Stimulated activated CD4-positive, alpha-beta T cell treated with anti-CD3 and anti-CD28 coated beads, Interleukin-12 subunit alpha, Interleukin-12 subunit beta, amount 100 ng/mL, for 48 hours (primary cell): ENCODE measurements around the gene ST6GALNAC2.

Experiments used
- DNase-seq, 3 donors: peaks; one replicate each; pipeline ENCODE4 v3.0.0-alpha.2; 2020; ENCODE audit warnings: low read depth in 2 of 3, low spot score in 1 of 3

Gene ST6GALNAC2

GRCh38 chr17:76556765-76557367 lies 28.8 kb downstream of the ST6GALNAC2 start:
- DNase-seq = no peak

- no peak for DNase-seq
Observed at GRCh38 chr17:76554131-76554530, 31.5 kb downstream of the ST6GALNAC2 start.

DNA sequence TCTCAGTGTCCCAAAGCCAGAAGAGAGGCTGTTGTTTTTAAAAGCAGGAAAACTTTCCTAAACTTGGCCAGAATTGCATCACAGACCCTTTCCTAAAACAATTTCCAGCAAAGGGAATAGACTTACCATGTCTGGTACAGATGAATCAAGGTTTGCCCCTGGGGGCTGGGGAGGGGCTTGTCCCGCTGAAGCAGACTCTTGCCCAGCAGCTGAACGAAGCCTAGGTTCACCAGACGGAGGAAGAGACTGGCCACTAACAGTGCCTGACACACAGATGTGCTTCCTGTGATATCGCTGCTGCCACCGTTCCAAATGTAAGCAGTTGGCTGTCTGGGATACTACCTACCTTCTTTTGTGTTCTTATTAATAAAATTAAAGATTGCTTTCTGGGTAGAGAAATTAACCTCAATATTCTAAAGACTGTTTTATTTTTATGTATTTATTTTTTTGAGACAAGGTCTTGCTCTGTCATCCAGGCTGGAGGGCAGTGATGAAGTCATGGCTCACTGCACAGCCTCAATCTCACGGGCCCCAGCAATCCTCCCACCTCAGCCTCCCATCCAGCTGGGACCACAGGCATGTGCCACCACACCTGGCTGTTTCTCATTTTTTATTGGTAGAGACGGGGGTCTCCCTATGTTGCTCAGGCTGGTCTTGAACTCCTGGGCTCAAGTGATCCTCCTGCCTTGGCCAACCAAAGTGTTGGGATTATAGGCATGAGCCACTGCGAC lies 32.3 kb downstream of the ST6GALNAC2 start:
- DNase-seq = no peak

GRCh38 chr17:76551685-76552084 lies 34.0 kb downstream of the ST6GALNAC2 start:
- DNase-seq = no peak

DNA sequence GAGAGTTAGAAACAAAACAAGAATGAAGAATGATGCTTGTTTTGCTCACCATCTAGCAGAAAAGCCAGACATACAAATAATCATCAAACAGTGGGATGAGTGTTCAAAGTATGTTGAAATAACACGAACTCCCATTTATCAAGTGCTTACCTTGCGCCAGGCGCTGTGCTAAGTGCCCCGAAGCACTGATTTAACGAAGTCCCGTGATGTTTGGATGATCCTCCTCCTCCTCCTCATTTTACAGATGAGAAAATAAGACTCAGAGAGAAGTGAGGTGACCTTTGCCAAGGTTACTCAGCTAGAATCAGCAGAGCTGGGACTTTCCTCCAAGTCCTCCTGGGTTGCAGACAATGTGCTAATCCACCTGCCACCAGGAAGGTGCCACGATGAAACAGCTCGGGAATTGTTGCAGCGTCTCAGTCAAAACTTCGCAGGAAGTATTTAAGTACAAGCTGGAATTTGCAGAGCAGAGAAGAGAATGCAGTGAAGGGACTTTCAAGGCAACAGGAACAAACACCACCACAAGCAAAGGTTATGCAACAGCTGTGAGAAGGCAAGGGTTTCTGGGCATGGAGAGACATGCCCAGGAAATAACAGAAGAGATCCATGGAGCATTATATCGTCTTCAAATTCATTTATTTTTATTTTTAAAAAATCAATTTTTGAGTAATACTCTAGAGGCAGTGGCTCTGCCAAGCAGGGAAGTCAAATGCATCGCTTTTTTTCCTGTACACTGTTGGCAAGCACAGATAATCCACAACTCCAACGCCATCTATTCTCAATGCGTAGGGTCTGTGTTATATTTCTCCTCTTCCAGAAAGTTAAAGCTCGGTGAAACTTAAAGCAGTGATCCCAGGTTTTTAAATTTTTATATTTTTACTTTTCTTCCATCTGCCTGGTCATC lies 34.7 kb downstream of the ST6GALNAC2 start:
- DNase-seq = no peak

- DNase-seq = no peak
Observed at GRCh38 chr17:76549539-76549938, 36.1 kb downstream of the ST6GALNAC2 start.

DNA sequence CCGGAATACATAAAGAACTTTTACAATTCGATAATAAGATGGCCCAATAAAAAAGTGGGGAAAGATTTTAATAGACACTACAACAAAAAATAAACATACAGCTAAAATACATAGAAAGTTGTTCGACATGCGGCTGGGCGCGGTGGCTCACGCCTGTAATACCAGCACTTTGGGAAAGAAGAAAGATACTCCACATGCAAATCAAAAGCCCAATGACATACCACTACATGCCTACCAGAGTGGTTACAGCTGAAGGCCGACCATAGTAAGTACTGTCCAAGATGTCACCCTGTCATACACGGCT lies 36.5 kb downstream of the ST6GALNAC2 start:
- no peak for DNase-seq

GRCh38 chr17:76548378-76549214 lies 37.1 kb downstream of the ST6GALNAC2 start:
- DNase-seq = no peak

DNA sequence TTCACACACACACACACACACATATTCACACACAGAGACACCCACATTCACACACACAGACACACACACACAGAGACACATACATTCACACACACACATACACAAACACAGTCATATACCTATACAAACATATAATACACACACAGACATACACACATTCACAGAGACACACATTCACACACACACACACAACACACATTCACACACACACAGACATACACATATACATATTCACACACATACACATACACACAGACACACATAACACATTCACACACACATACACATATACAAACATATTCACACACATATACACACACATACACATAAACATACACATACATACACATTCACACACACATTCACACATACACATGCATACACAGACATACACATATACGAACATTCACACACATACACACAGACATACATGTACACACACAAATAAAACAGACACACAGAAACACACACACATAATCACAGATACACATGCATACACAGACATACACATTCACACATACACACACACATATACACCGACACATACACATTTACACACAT lies 37.9 kb downstream of the ST6GALNAC2 start:
- no peak for DNase-seq

DNA sequence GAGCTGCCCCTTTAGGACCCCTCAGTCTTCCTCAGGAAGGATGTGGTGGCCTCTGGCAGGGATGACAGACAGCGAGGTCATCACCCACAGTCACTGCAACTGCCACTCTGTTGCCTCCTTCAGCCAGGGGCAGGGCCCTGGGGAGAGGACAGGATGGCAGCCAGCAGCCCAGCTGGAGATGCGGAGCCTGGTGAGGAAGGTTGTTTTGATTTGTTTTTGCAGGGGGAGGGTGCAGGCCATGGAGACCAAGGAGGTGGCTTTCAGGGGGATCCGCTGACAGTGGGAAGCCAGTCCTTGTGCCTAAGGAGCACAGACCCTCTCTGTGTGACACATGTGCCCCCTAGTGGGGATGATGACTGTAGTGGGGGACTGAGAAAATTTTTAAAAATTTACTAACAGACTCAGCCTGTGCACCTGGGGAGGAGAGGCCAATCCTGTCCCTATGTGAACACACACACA lies 38.4 kb downstream of the ST6GALNAC2 start:
- DNase-seq = peak in 2 of 3 donors; percentile 36 to 40

- no peak for DNase-seq
Observed at GRCh38 chr17:76546556-76547182, 39.0 kb downstream of the ST6GALNAC2 start.

- DNase-seq = no peak
Observed at GRCh38 chr17:76545918-76546555, 39.6 kb downstream of the ST6GALNAC2 start.

DNA sequence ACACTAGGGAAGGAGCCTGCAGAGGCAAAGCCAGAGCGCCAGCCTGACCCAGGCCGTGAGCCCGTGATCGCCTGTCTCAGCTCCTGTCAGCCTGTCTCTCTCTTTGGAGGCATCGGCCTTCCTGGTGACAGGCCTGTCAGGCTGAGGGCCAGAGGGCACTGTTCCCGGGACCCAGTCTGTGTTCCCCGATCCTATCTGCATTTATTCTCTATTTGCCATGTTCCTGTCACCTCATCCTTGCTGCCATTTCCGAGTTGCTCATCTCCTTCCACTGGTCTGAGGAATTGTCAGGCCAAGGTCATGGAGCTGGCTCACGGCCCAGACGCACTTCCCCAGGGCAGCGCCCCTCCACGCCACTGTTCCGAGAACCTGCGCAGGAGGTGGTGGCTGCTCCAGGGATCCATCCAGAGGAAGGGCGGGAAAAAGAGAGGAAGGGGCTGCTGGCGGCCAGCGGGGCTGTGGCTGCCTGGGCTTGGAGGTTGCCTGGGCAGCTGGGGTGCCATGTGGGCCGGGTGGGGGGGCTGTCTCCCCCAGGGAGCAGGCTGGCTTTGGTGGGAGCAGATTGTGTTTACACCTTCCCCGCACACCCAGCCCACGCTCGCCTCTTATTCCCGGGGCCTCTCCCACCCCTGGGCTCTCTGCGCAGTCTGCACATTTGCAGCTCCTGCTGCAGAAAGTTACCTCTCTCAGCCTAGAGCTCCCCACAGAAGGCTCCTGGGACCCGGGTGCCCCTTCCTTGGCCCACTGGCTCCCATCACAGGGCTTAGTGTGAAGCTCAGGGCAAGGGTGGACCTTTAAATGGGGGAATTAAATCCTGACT lies 40.9 kb downstream of the ST6GALNAC2 start:
- no peak for DNase-seq

GRCh38 chr17:76543826-76544545 lies 41.7 kb downstream of the ST6GALNAC2 start:
- no peak for DNase-seq

DNA sequence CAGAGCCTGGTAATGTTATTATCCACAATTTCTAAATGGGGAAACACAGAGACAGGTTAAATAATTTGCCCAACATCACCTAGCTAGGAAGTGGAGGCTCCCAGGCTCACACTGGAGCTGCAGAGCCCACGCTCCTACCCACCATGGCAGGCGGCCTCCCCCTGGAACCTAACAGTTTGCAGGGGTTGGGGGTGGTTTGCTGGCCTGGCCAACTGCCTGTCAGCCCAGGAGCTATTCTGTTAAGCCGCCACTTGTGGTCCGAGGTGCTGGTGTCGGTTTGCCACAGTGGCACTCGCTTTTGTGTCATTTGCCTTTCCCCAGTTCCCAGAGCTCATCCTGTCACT lies 42.2 kb downstream of the ST6GALNAC2 start:
- DNase-seq = no peak

GRCh38 chr17:76542984-76543383 lies 42.7 kb downstream of the ST6GALNAC2 start:
- DNase-seq = no peak

- DNase-seq = no peak
Observed at GRCh38 chr17:76542566-76542971, 43.1 kb downstream of the ST6GALNAC2 start.

- no peak for DNase-seq
Observed at GRCh38 chr17:76541739-76542454, 43.8 kb downstream of the ST6GALNAC2 start.
